ENCODE results near the gene CEP85L. TPM values are rescaled to one million over a fixed set of nuclear protein-coding genes. Genes with fewer than 3 reads are reported as not detected.

Gene CEP85L
- total and polyA plus RNA-seq, 2 experiments from 2014 or later: 9.1 to 10.1 TPM

GRCh38 chr6:118562959-118563358 lies 88.4 kb downstream of the CEP85L start (continued):
- TF ChIP-seq CTCF (conservative IDR thresholded peaks at IDR 0.05; ENCODE audit: low read depth in 2 of 2) (no peak), REST (IDR thresholded peaks at IDR 0.05; ENCODE audit: unreplicated experiment) (no peak), EZH2 (IDR thresholded peaks at IDR 0.05; ENCODE audit: low read depth, unreplicated experiment) (no peak), CREB1 (CRISPR knock-in tag; IDR thresholded peaks at IDR 0.05; ENCODE audit: low read depth) (no peak)
- TF ChIP-seq, protein P1, sequence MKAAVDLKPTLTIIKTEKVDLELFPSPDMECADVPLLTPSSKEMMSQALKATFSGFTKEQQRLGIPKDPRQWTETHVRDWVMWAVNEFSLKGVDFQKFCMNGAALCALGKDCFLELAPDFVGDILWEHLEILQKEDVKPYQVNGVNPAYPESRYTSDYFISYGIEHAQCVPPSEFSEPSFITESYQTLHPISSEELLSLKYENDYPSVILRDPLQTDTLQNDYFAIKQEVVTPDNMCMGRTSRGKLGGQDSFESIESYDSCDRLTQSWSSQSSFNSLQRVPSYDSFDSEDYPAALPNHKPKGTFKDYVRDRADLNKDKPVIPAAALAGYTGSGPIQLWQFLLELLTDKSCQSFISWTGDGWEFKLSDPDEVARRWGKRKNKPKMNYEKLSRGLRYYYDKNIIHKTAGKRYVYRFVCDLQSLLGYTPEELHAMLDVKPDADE (IDR thresholded peaks at IDR 0.05): no peak

- Mint-ChIP-seq H3K4me1 (peaks cover 7% of the 10 kb centered on the region; the same call in 2 of the 3 replicates), H3K4me3 (no peak overlapping the region), H3K36me3 (ENCODE audit: low read depth) (no peaks in the 10 kb centered on the region), H3K27ac (no peak overlapping the region), H3K9me3 (no peaks in the 10 kb centered on the region), H3K27me3 (ENCODE audit: insufficient read depth, low read depth, poor library complexity) (no peaks in the 10 kb centered on the region)
- H3K4me2 ChIP-seq: no peak overlapping the region
- H2AFZ ChIP-seq: no peak overlapping the region
- no peaks in the 10 kb centered on the region for H3K27me3 ChIP-seq (ENCODE audit: insufficient read depth)
- no peaks in the 10 kb centered on the region for H3F3A ChIP-seq (replicated peaks; ENCODE audit: low read depth)
- no peak for DNase-seq (ENCODE audit: low spot score)
- TF ChIP-seq, protein P1 (IDR thresholded peaks at IDR 0.05): no peak
- H4K20me1 ChIP-seq (replicated peaks; ENCODE audit: insufficient read depth): no peaks in the 10 kb centered on the region
- H3K4me1 ChIP-seq (ENCODE audit: insufficient read depth): peaks cover 8% of the 10 kb centered on the region; the same call in 1 of the 2 replicates
- H3K9me2 ChIP-seq (ENCODE audit: insufficient read depth): no peaks in the 10 kb centered on the region
- H3K36me3 ChIP-seq (ENCODE audit: insufficient read depth): no peaks in the 10 kb centered on the region
- no peaks in the 10 kb centered on the region for H3K79me2 ChIP-seq (replicated peaks; ENCODE audit: insufficient read depth)
- H3K4me3 ChIP-seq: no peak overlapping the region
- no peak overlapping the region for H3K27ac ChIP-seq (ENCODE audit: low read depth)
- ATAC-seq: no peak
These were observed 89.1 kb downstream of the CEP85L start for GRCh38 chr6:118562248-118562647.
